Spleen (tissue), 7 donors: ENCODE results near the gene STX16.

ENCODE experiments used
- POLR2A ChIP-seq, 3 donors: fragments of 450-650 bp; IDR thresholded peaks; one replicate each; pipeline ENCODE4 v1.5.1; 2017; ENCODE audit warnings: antibody characterized with exemption in 3 of 3, mild to moderate bottlenecking in 1 of 3
- TF ChIP-seq, protein P1 (sequence below), 11 experiments: fragments of 200-600 bp in 7 of 11; fragments of 450-650 bp in 4 of 11; sonication (generic) in 4 of 11; IDR thresholded peaks in 8 of 11; conservative IDR thresholded peaks in 3 of 11; 1 replicate in 7 of 11; 2 replicates in 4 of 11; pipeline versions ENCODE4 v1.4.0 to v1.8.0; 2016 to 2021; ENCODE audit warnings: antibody characterized with exemption in 11 of 11, inconsistent platforms in 4 of 11, mild to moderate bottlenecking in 1 of 11
- donor health status: DM: no; HTN: no; CAD: no; lungs with moderate emphysema.
- donor health status: DM: no; HTN: no; CAD: no.
- donor health status: DM: no; HTN: no; CAD: no.

GRCh38 chr20:58621906-58622548 is 29.1 kb upstream of the STX16 start:
- no peak for TF ChIP-seq POLR2A (IDR thresholded peaks at IDR 0.05)
- TF ChIP-seq, protein P1, sequence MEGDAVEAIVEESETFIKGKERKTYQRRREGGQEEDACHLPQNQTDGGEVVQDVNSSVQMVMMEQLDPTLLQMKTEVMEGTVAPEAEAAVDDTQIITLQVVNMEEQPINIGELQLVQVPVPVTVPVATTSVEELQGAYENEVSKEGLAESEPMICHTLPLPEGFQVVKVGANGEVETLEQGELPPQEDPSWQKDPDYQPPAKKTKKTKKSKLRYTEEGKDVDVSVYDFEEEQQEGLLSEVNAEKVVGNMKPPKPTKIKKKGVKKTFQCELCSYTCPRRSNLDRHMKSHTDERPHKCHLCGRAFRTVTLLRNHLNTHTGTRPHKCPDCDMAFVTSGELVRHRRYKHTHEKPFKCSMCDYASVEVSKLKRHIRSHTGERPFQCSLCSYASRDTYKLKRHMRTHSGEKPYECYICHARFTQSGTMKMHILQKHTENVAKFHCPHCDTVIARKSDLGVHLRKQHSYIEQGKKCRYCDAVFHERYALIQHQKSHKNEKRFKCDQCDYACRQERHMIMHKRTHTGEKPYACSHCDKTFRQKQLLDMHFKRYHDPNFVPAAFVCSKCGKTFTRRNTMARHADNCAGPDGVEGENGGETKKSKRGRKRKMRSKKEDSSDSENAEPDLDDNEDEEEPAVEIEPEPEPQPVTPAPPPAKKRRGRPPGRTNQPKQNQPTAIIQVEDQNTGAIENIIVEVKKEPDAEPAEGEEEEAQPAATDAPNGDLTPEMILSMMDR (IDR thresholded peaks at IDR 0.05 in 8 of 11, conservative IDR thresholded peaks at IDR 0.05 in 3 of 11) = peak in 1 of 11 experiments; percentile 14
